HepG2 (cell line): ENCODE measurements around the gene CASS4.

Source experiments
- ARNTL ChIP-seq: sonication (generic); formaldehyde crosslinking; IDR thresholded peaks from 2 replicates; pipeline ENCODE4 v1.4.0; 2020; ENCODE audit warnings: mild to moderate bottlenecking, missing genetic modification reagents
- FLYWCH1 ChIP-seq: sonication (generic); formaldehyde crosslinking; IDR thresholded peaks from 2 replicates; pipeline ENCODE4 v1.8.1; 2023; ENCODE audit warnings: mild to moderate bottlenecking, missing genetic modification reagents
- GLMP ChIP-seq: sonication (generic); formaldehyde crosslinking; IDR thresholded peaks from 2 replicates; pipeline ENCODE4 v1.9.0; 2021; ENCODE audit warnings: missing genetic modification reagents, mild to moderate bottlenecking, borderline replicate concordance
- HDAC2 ChIP-seq: sonication (generic); formaldehyde crosslinking; IDR thresholded peaks from 2 replicates; pipeline ENCODE4 v1.4.0; 2020; ENCODE audit warnings: missing genetic modification reagents
- TBL1XR1 ChIP-seq: fragments of 150-350 bp; IDR thresholded peaks from 2 replicates; pipeline ENCODE4 v1.6.1; 2014; ENCODE audit warnings: borderline replicate concordance, low read length; ENCODE audit not compliant: partially characterized antibody
- ZBTB43 ChIP-seq: sonication (generic); formaldehyde crosslinking; conservative IDR thresholded peaks from 2 replicates; pipeline ENCODE4 v1.4.0; 2020; ENCODE audit warnings: missing genetic modification reagents
- ZMYM4 ChIP-seq: sonication (generic); formaldehyde crosslinking; IDR thresholded peaks from 2 replicates; pipeline ENCODE4 v1.8.1; 2023; ENCODE audit warnings: mild to moderate bottlenecking, missing genetic modification reagents
- ZNF253 ChIP-seq: sonication (generic); formaldehyde crosslinking; IDR thresholded peaks from 2 replicates; pipeline ENCODE4 v1.8.0; 2022; ENCODE audit warnings: mild to moderate bottlenecking, missing genetic modification reagents, borderline replicate concordance
- ZNF503 ChIP-seq: sonication (generic); formaldehyde crosslinking; IDR thresholded peaks from 2 replicates; pipeline ENCODE4 v1.4.0; 2020; ENCODE audit warnings: missing genetic modification reagents

- no peak for TF ChIP-seq FLYWCH1 (CRISPR knock-in tag)
- TF ChIP-seq ZNF503 (CRISPR knock-in tag): no peak
- no peak for TF ChIP-seq TBL1XR1
- no peak for TF ChIP-seq ARNTL (CRISPR knock-in tag)
- no peak for TF ChIP-seq ZBTB43
- no peak for TF ChIP-seq ZNF253 (CRISPR knock-in tag)
- no peak for TF ChIP-seq ZMYM4 (CRISPR knock-in tag)
- TF ChIP-seq GLMP (CRISPR knock-in tag): no peak
- TF ChIP-seq HDAC2 (CRISPR knock-in tag): no peak
These were observed 41.3 kb downstream of the CASS4 start for GRCh38 chr20:56453352-56453751.
